Measurements from ENCODE around the gene KIF12. TPM values are rescaled to one million over a fixed set of nuclear protein-coding genes. Genes with fewer than 3 reads are reported as not detected.

Gene KIF12
- total RNA-seq, 1 experiment from 2014 or later: 54.6 TPM

GRCh38 chr9:114050226-114050568 is 48.9 kb downstream of the KIF12 start:
- no peak for TF ChIP-seq CTCF (IDR thresholded peaks at IDR 0.05; ENCODE audit: insufficient read depth in 1 of 2, low read depth in 1 of 2, low read length in 1 of 2, severe bottlenecking in 1 of 2, unreplicated experiment in 1 of 2)
- Mint-ChIP-seq H3K36me3 (ENCODE audit: insufficient read depth, unreplicated experiment) (peaks cover 3% of the 10 kb centered on the region), H3K9me3 (ENCODE audit: unreplicated experiment) (no peaks in the 10 kb centered on the region), H3K4me1 (ENCODE audit: low read depth, unreplicated experiment) (no peaks in the 10 kb centered on the region), H3K27ac (ENCODE audit: unreplicated experiment) (peak overlapping the region; percentile 21), H3K27me3 (ENCODE audit: insufficient read depth, unreplicated experiment) (no peaks in the 10 kb centered on the region), H3K4me3 (ENCODE audit: unreplicated experiment) (no peak overlapping the region)
- Histone ChIP-seq H3K9me3 (no peaks in the 10 kb centered on the region), H3K36me3 (ENCODE audit: control insufficient read depth, insufficient read depth, low read length) (no peaks in the 10 kb centered on the region), H3K4me1 (no peaks in the 10 kb centered on the region), H3K4me3 (ENCODE audit: low read depth, low read length) (no peak overlapping the region), H3K27me3 (replicated peaks; ENCODE audit: control insufficient read depth, insufficient read depth, low read length) (no peaks in the 10 kb centered on the region)
- DNase-seq: no peak
- no TSS peak for BruUV-seq (replicated peaks)
- CTCF ChIA-PET: interaction anchor here (0.7 kb wide), 1 partner anchor 459 kb away, joined by 3 read pairs; no protein-coding TSS in a partner anchor
- intact Hi-C loops (cut with micrococcal nuclease; ENCODE audit: unreplicated experiment): no loop called here
- POLR2A ChIA-PET: no interaction called here

GRCh38 chr9:114049441-114050225 is 49.5 kb downstream of the KIF12 start:
- Mint-ChIP-seq H3K27me3 (ENCODE audit: insufficient read depth, unreplicated experiment) (no peaks in the 10 kb centered on the region), H3K4me1 (ENCODE audit: low read depth, unreplicated experiment) (no peaks in the 10 kb centered on the region), H3K4me3 (ENCODE audit: unreplicated experiment) (no peak overlapping the region), H3K36me3 (ENCODE audit: insufficient read depth, unreplicated experiment) (no peaks in the 10 kb centered on the region), H3K27ac (ENCODE audit: unreplicated experiment) (no peak overlapping the region), H3K9me3 (ENCODE audit: unreplicated experiment) (no peaks in the 10 kb centered on the region)
- DNase-seq: no peak
- intact Hi-C loops (cut with micrococcal nuclease; ENCODE audit: unreplicated experiment): loop anchor here (5.0 kb wide), 1 partner anchor 242 kb away; no protein-coding TSS in a partner anchor
- no peaks in the 10 kb centered on the region for H3K36me3 ChIP-seq (ENCODE audit: control insufficient read depth, insufficient read depth, low read length)
- H3K4me3 ChIP-seq (ENCODE audit: low read depth, low read length): no peak overlapping the region
- ChIA-PET POLR2A (no interaction called here), CTCF (interaction anchor here (0.7 kb wide), 1 partner anchor 459 kb away, joined by 3 read pairs; no protein-coding TSS in a partner anchor)
- BruUV-seq (replicated peaks): no TSS peak
- TF ChIP-seq CTCF (IDR thresholded peaks at IDR 0.05; ENCODE audit: insufficient read depth in 1 of 2, low read depth in 1 of 2, low read length in 1 of 2, severe bottlenecking in 1 of 2, unreplicated experiment in 1 of 2): no peak
- H3K4me1 ChIP-seq: no peaks in the 10 kb centered on the region
- H3K27me3 ChIP-seq (replicated peaks; ENCODE audit: control insufficient read depth, insufficient read depth, low read length): no peaks in the 10 kb centered on the region
- H3K9me3 ChIP-seq: no peaks in the 10 kb centered on the region

- Mint-ChIP-seq H3K27me3 (ENCODE audit: insufficient read depth, unreplicated experiment) (no peaks in the 10 kb centered on the region), H3K36me3 (ENCODE audit: insufficient read depth, unreplicated experiment) (no peaks in the 10 kb centered on the region), H3K9me3 (ENCODE audit: unreplicated experiment) (no peaks in the 10 kb centered on the region), H3K4me3 (ENCODE audit: unreplicated experiment) (no peak overlapping the region), H3K4me1 (ENCODE audit: low read depth, unreplicated experiment) (no peaks in the 10 kb centered on the region), H3K27ac (ENCODE audit: unreplicated experiment) (no peak overlapping the region)
- CTCF ChIA-PET: no interaction called here
- H3K36me3 ChIP-seq (ENCODE audit: control insufficient read depth, insufficient read depth, low read length): no peaks in the 10 kb centered on the region
- POLR2A ChIA-PET: no interaction called here
- intact Hi-C loops (cut with micrococcal nuclease; ENCODE audit: unreplicated experiment): loop anchor here (5.0 kb wide), 1 partner anchor 241 kb away; no protein-coding TSS in a partner anchor
- no peak for TF ChIP-seq CTCF (IDR thresholded peaks at IDR 0.05; ENCODE audit: insufficient read depth in 1 of 2, low read depth in 1 of 2, low read length in 1 of 2, severe bottlenecking in 1 of 2, unreplicated experiment in 1 of 2)
- H3K27me3 ChIP-seq (replicated peaks; ENCODE audit: control insufficient read depth, insufficient read depth, low read length): no peaks in the 10 kb centered on the region
- H3K4me3 ChIP-seq (ENCODE audit: low read depth, low read length): no peak overlapping the region
- no peaks in the 10 kb centered on the region for H3K4me1 ChIP-seq
- no TSS peak for BruUV-seq (replicated peaks)
- no peaks in the 10 kb centered on the region for H3K9me3 ChIP-seq
- no peak for DNase-seq
These were observed 50.3 kb downstream of the KIF12 start for GRCh38 chr9:114048533-114049415.
